Measurements from ENCODE around the gene RUFY3. TPM values are rescaled to one million over a fixed set of nuclear protein-coding genes. Genes with fewer than 3 reads are reported as not detected.
A peak's percentile ranks its signal among the peaks of the same experiment; 100 is the strongest.

The RUFY3 gene
- total RNA-seq, 1 donor from 2014 or later = 39.3 TPM

- Mint-ChIP-seq H3K27me3 (ENCODE audit: low read depth) (no peaks in the 10 kb centered on the region), H3K27ac (ENCODE audit: unreplicated experiment) (no peak overlapping the region), H3K4me3 (ENCODE audit: unreplicated experiment) (no peak overlapping the region), H3K4me1 (ENCODE audit: low read depth) (peaks cover 4% of the 10 kb centered on the region), H3K36me3 (ENCODE audit: low read depth) (peaks cover 40% of the 10 kb centered on the region), H3K9me3 (ENCODE audit: low read depth) (no peaks in the 10 kb centered on the region)
- no peak for DNase-seq (ENCODE audit: low spot score)
- no peak for TF ChIP-seq CTCF (IDR thresholded peaks at IDR 0.05)
These were observed 108.3 kb downstream of the RUFY3 start for GRCh38 chr4:70830054-70830453.

DNA sequence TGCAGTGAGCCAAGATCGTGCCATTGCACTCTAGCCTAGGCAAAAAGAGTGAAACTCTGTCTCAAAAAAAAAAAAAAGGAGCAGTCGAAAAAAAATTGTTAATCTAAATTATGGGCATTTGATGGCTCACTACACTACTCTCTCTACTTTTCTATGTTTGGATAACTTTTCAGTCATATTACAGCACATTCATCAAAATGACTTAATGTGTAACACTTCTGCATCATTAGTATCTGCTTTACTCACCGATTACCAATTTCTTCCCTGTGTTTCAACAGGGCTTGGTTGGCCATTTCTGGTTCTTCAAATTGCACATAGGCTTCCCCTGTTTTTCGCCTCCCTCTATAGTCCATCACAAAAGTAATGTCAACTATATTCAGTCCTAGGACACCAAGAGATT lies 109.5 kb downstream of the RUFY3 start:
- H3K27ac Mint-ChIP-seq (ENCODE audit: unreplicated experiment) = no peak overlapping the region
- H3K4me1 Mint-ChIP-seq (ENCODE audit: low read depth) = peaks cover 11% of the 10 kb centered on the region
- H3K36me3 Mint-ChIP-seq (ENCODE audit: low read depth) = peaks cover 31% of the 10 kb centered on the region
- no peaks in the 10 kb centered on the region for H3K27me3 Mint-ChIP-seq (ENCODE audit: low read depth)
- H3K4me3 Mint-ChIP-seq (ENCODE audit: unreplicated experiment) = no peak overlapping the region
- no peak for TF ChIP-seq CTCF (IDR thresholded peaks at IDR 0.05)
- H3K9me3 Mint-ChIP-seq (ENCODE audit: low read depth) = no peaks in the 10 kb centered on the region
- DNase-seq (ENCODE audit: low spot score) = no peak

DNA sequence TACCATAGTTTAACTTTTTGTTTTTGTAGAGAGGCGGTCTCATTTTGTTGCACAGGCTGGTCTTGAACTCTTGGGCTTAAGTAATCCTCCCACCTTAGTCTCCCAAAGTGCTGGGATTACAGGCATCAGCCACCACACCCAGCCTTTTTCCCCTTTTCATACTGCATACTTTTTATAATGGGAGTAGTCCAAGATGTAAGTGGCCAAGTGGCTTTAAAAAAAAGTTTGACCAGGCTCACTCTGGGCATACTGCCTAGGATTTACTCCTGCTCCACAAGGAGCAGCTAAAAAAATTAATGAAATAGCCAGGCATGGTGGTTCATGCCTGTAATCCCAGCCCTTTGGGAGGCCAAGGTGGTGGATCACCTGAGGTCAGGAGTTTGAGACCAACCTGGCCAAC lies 111.9 kb downstream of the RUFY3 start:
- no peaks in the 10 kb centered on the region for H3K27me3 Mint-ChIP-seq (ENCODE audit: low read depth)
- peak overlapping the region; percentile 32 for H3K27ac Mint-ChIP-seq (ENCODE audit: unreplicated experiment)
- TF ChIP-seq CTCF (IDR thresholded peaks at IDR 0.05) = no peak
- no peaks in the 10 kb centered on the region for H3K9me3 Mint-ChIP-seq (ENCODE audit: low read depth)
- H3K4me1 Mint-ChIP-seq (ENCODE audit: low read depth) = peaks cover 24% of the 10 kb centered on the region
- H3K4me3 Mint-ChIP-seq (ENCODE audit: unreplicated experiment) = no peak overlapping the region
- no peak for DNase-seq (ENCODE audit: low spot score)
- peaks cover 24% of the 10 kb centered on the region for H3K36me3 Mint-ChIP-seq (ENCODE audit: low read depth)

- H3K4me1 Mint-ChIP-seq (ENCODE audit: low read depth) = peaks cover 24% of the 10 kb centered on the region
- H3K27ac Mint-ChIP-seq (ENCODE audit: unreplicated experiment) = no peak overlapping the region
- H3K36me3 Mint-ChIP-seq (ENCODE audit: low read depth) = peaks cover 19% of the 10 kb centered on the region
- H3K4me3 Mint-ChIP-seq (ENCODE audit: unreplicated experiment) = no peak overlapping the region
- DNase-seq (ENCODE audit: low spot score) = no peak
- H3K9me3 Mint-ChIP-seq (ENCODE audit: low read depth) = no peaks in the 10 kb centered on the region
- no peaks in the 10 kb centered on the region for H3K27me3 Mint-ChIP-seq (ENCODE audit: low read depth)
- TF ChIP-seq CTCF (IDR thresholded peaks at IDR 0.05) = no peak
These were observed 114.3 kb downstream of the RUFY3 start for GRCh38 chr4:70836081-70836480.

DNA sequence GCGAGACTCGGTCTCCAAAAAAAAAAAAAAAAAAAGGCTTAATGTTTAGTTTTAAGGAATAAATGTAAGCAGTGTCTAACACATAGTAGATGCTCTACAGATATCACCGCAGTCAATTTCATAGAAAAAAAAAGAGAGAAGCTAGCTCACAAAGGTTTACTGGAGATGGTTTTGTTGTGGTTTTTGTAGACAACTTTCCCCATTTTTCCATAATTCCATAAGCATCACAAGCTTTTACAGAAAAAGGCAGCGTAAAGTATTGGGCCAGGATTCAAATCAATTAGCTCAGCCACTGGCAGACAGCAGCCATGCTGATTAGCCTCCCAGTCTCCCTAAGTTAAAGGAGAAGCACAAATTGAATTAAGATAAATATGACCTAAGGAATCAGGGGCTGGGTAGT lies 116.4 kb downstream of the RUFY3 start:
- DNase-seq (ENCODE audit: low spot score) = no peak
- peak overlapping the region; percentile 97 for H3K27ac Mint-ChIP-seq (ENCODE audit: unreplicated experiment)
- H3K4me1 Mint-ChIP-seq (ENCODE audit: low read depth) = peaks cover 21% of the 10 kb centered on the region
- peaks cover 5% of the 10 kb centered on the region for H3K36me3 Mint-ChIP-seq (ENCODE audit: low read depth)
- H3K9me3 Mint-ChIP-seq (ENCODE audit: low read depth) = no peaks in the 10 kb centered on the region
- no peaks in the 10 kb centered on the region for H3K27me3 Mint-ChIP-seq (ENCODE audit: low read depth)
- TF ChIP-seq CTCF (IDR thresholded peaks at IDR 0.05) = no peak
- H3K4me3 Mint-ChIP-seq (ENCODE audit: unreplicated experiment) = peak overlapping the region; percentile 95

Measured in chondrocyte (in vitro differentiated cells).